ENCODE measurements around the gene WWOX.
"Not testable (repeated sequence)": the region's sequence is repeated elsewhere in the genome, so short reads cannot be mapped to it uniquely, and the experiment has no call there.

DNA sequence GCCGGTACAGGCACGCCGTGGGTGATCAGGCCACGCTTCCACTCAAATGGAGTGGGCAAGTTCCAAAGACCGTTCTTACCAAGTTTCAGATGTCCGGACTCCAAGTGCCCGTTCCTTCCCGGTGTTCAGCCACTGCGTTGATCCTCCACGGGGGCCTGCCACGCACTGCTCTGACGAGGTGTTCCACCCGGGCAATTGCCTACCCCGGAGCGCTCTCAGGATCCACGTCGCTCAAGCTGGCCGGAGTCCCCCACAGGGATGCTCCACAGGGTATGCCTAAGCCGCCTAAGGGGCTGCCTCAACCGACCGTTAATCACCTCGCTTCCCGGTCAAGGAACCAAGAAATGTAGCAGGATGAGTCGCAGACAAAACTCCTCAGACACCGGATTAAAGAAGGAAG is 39.6 kb upstream of the WWOX start:
- TF ChIP-seq MAX (IDR thresholded peaks at IDR 0.05); MAFK (IDR thresholded peaks at IDR 0.05; ENCODE audit: partially characterized antibody); USF2 (IDR thresholded peaks at IDR 0.05); SMC3 (IDR thresholded peaks at IDR 0.05); EHMT2 (IDR thresholded peaks at IDR 0.05; ENCODE audit: low read depth); MAZ (IDR thresholded peaks at IDR 0.05; ENCODE audit: borderline replicate concordance, low read depth, low read length); HOXA7 (CRISPR knock-in tag; IDR thresholded peaks at IDR 0.05); ESRRA (IDR thresholded peaks at IDR 0.05; ENCODE audit: borderline replicate concordance, low read length); RFX5 (IDR thresholded peaks at IDR 0.05): not testable (repeated sequence)
- TF ChIP-seq, protein P1, sequence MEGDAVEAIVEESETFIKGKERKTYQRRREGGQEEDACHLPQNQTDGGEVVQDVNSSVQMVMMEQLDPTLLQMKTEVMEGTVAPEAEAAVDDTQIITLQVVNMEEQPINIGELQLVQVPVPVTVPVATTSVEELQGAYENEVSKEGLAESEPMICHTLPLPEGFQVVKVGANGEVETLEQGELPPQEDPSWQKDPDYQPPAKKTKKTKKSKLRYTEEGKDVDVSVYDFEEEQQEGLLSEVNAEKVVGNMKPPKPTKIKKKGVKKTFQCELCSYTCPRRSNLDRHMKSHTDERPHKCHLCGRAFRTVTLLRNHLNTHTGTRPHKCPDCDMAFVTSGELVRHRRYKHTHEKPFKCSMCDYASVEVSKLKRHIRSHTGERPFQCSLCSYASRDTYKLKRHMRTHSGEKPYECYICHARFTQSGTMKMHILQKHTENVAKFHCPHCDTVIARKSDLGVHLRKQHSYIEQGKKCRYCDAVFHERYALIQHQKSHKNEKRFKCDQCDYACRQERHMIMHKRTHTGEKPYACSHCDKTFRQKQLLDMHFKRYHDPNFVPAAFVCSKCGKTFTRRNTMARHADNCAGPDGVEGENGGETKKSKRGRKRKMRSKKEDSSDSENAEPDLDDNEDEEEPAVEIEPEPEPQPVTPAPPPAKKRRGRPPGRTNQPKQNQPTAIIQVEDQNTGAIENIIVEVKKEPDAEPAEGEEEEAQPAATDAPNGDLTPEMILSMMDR (IDR thresholded peaks at IDR 0.05), result not testable (repeated sequence)
- TF ChIP-seq, protein P2, sequence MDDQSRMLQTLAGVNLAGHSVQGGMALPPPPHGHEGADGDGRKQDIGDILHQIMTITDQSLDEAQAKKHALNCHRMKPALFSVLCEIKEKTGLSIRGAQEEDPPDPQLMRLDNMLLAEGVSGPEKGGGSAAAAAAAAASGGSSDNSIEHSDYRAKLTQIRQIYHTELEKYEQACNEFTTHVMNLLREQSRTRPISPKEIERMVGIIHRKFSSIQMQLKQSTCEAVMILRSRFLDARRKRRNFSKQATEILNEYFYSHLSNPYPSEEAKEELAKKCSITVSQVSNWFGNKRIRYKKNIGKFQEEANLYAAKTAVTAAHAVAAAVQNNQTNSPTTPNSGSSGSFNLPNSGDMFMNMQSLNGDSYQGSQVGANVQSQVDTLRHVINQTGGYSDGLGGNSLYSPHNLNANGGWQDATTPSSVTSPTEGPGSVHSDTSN (IDR thresholded peaks at IDR 0.05), result not testable (repeated sequence)
